ENCODE measurements around the gene RIMOC1.

DNA sequence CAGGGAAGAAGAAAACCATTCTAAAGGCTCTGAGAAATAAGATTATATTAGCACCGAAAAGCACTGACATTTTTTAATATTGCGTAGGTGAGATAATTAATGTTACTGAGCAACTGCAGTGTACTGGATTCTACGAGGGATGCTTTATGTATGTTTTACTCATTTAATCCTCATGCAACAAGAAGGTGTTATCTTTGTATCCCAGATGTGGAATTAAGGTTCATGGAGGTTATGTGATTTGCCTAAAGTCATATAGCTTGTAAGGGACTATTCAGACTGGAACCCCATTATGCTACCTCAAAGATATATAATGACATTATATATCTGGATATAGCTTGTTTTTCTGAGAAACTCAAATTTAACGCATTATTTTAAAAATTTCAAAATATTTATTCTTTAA is 23.5 kb downstream of the RIMOC1 start:
- TF ChIP-seq, protein P1, sequence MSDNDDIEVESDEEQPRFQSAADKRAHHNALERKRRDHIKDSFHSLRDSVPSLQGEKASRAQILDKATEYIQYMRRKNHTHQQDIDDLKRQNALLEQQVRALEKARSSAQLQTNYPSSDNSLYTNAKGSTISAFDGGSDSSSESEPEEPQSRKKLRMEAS (IDR thresholded peaks at IDR 0.05; ENCODE audit: low read depth, low read length), result no peak
- TF ChIP-seq, protein P2, sequence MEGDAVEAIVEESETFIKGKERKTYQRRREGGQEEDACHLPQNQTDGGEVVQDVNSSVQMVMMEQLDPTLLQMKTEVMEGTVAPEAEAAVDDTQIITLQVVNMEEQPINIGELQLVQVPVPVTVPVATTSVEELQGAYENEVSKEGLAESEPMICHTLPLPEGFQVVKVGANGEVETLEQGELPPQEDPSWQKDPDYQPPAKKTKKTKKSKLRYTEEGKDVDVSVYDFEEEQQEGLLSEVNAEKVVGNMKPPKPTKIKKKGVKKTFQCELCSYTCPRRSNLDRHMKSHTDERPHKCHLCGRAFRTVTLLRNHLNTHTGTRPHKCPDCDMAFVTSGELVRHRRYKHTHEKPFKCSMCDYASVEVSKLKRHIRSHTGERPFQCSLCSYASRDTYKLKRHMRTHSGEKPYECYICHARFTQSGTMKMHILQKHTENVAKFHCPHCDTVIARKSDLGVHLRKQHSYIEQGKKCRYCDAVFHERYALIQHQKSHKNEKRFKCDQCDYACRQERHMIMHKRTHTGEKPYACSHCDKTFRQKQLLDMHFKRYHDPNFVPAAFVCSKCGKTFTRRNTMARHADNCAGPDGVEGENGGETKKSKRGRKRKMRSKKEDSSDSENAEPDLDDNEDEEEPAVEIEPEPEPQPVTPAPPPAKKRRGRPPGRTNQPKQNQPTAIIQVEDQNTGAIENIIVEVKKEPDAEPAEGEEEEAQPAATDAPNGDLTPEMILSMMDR (IDR thresholded peaks at IDR 0.05; ENCODE audit: low read depth, low read length), result no peak
- TF ChIP-seq POLR2A (IDR thresholded peaks at IDR 0.05; ENCODE audit: extremely low read depth, insufficient read length) (no peak), MYC (IDR thresholded peaks at IDR 0.05; ENCODE audit: low read depth, low read length) (no peak)

Measured in NB4 (cell line).